Panc1 (cell line): ENCODE data around the gene FGF14. TPM values are rescaled to one million over a fixed set of nuclear protein-coding genes. Genes with fewer than 3 reads are reported as not detected.

Experiments
- ATAC-seq: fragments of 200-7000 bp; cut with Tn5 transposase; 2 replicates; pipeline ENCODE4 v1.9.1; 2020; ENCODE audit warnings: mild to moderate bottlenecking, moderate library complexity
- BruUV-seq: library from RNA; stranded (reverse); fragments of 400-500 nt; replicated peaks from 2 replicates; lab custom pipeline; 2021; lab: Mats Ljungman, UMichigan
- CTCF ChIA-PET: fragments of 300-600 bp; sonication (Branson Sonifier 250); formaldehyde crosslinking; loops from one replicate; lab custom pipeline; 2022; ENCODE audit warnings: antibody characterized with exemption; lab: Charles Lee
- POLR2A ChIA-PET: fragments of 300-600 bp; sonication (Branson Sonifier 250); formaldehyde crosslinking; loops from one replicate; lab custom pipeline; 2022; ENCODE audit warnings: antibody characterized with exemption; lab: Charles Lee
- DNase-seq: peaks from one replicate; pipeline ENCODE4 v3.0.0-alpha.2; 2010; ENCODE audit warnings: low read depth, low spot score
- H3K27ac ChIP-seq: 2 replicates; pipeline ENCODE4 v1.5.1; 2011; ENCODE audit warnings: mild to moderate bottlenecking, low read length, inconsistent platforms
- H3K27me3 ChIP-seq: fragments of 200-500 bp; sonication (Bioruptor generic); 2 replicates; pipeline ENCODE4 v1.6.0; 2014; ENCODE audit warnings: low read length, inconsistent platforms; ENCODE audit not compliant: control insufficient read depth, insufficient read depth
- H3K36me3 ChIP-seq: fragments of 200-500 bp; sonication (Bioruptor generic); 2 replicates; pipeline ENCODE4 v1.5.1; 2014; ENCODE audit warnings: inconsistent platforms, mild to moderate bottlenecking, low read length, moderate library complexity; ENCODE audit not compliant: control insufficient read depth, insufficient read depth
- H3K4me1 ChIP-seq: 2 replicates; pipeline ENCODE4 v1.5.1; 2011; ENCODE audit warnings: inconsistent platforms, mild to moderate bottlenecking, low read length, moderate library complexity; ENCODE audit not compliant: control insufficient read depth, insufficient read depth
- H3K4me3 ChIP-seq, 2 experiments: 2 replicates each; pipeline ENCODE4 v1.5.1; 2011 to 2012; ENCODE audit warnings: low read depth in 2 of 2, low read length in 2 of 2, mild to moderate bottlenecking in 2 of 2, inconsistent platforms in 1 of 2, moderate library complexity in 1 of 2
- H3K9me3 ChIP-seq: fragments of 200-500 bp; sonication (Bioruptor generic); 2 replicates; pipeline ENCODE4 v1.5.1; 2014; ENCODE audit warnings: low read depth, mild to moderate bottlenecking, inconsistent platforms, low read length, moderate library complexity; ENCODE audit not compliant: control insufficient read depth, insufficient read depth
- CTCF ChIP-seq: fragments of 450-650 bp; IDR thresholded peaks from 2 replicates; pipeline ENCODE4 v1.5.1; 2017; ENCODE audit warnings: mild to moderate bottlenecking
- POLR2AphosphoS5 ChIP-seq: IDR thresholded peaks from 2 replicates; pipeline ENCODE4 v1.6.1; 2012; ENCODE audit warnings: mild to moderate bottlenecking, low read depth, low read length, moderate library complexity
- REST ChIP-seq, 2 experiments: IDR thresholded peaks; 2 replicates each; pipeline ENCODE4 v1.6.1; 2011 to 2012; ENCODE audit warnings: low read depth in 2 of 2, control low read depth in 1 of 2, low read length in 1 of 2, mild to moderate bottlenecking in 1 of 2, moderate library complexity in 1 of 2; ENCODE audit not compliant: insufficient read depth in 1 of 2
- SIN3A ChIP-seq: IDR thresholded peaks from 2 replicates; pipeline ENCODE4 v1.6.1; 2012; ENCODE audit warnings: low read depth, mild to moderate bottlenecking, low read length, moderate library complexity, borderline replicate concordance; ENCODE audit not compliant: insufficient read depth
- TCF7L2 ChIP-seq: IDR thresholded peaks from 2 replicates; pipeline ENCODE4 v1.6.1; 2011; ENCODE audit warnings: mild to moderate bottlenecking, low read depth, low read length, inconsistent platforms
- in situ Hi-C: cut with HindIII; loops from 2 replicates; pipeline ENCODE4 v1.10.0; 2016; ENCODE audit warnings: low sequenced_read_pairs, low pct_unique_long_range_greater_than_20kb
- intact Hi-C: fragments of 100-400 bp; cut with micrococcal nuclease; formaldehyde crosslinking; loops from one replicate; pipeline ENCODE4 v1.10.0; 2022; ENCODE audit not compliant: unreplicated experiment
- total RNA-seq: library from RNA; stranded (reverse); gene quantifications from one replicate; pipeline ENCODE4 v1.2.1, GENCODE V29; 2021; ENCODE audit not compliant: unreplicated experiment

The FGF14 gene
- total RNA-seq, 1 experiment from 2014 or later: 0.03 TPM

GRCh38 chr13:102344410-102344809 lies 57.4 kb downstream of the FGF14 start:
- TF ChIP-seq REST (IDR thresholded peaks at IDR 0.05; ENCODE audit: insufficient read depth in 1 of 2, low read depth in 2 of 2, low read length in 1 of 2): no peak
- H3K4me1 ChIP-seq: no peaks in the 10 kb centered on the region
- no peaks in the 10 kb centered on the region for H3K27me3 ChIP-seq
- H3K27ac ChIP-seq: no peak overlapping the region
- H3K4me3 ChIP-seq: no peak overlapping the region
- intact Hi-C loops (no loop called here), in situ Hi-C loops (no loop called here)
- H3K36me3 ChIP-seq: no peaks in the 10 kb centered on the region
- BruUV-seq: no TSS peak
- ATAC-seq: no peak
- no peak for DNase-seq
- ChIA-PET CTCF (no interaction called here), POLR2A (no interaction called here)
- H3K9me3 ChIP-seq: no peaks in the 10 kb centered on the region

- in situ Hi-C loops (no loop called here), intact Hi-C loops (no loop called here)
- no TSS peak for BruUV-seq
- Histone ChIP-seq H3K36me3 (no peaks in the 10 kb centered on the region), H3K9me3 (no peaks in the 10 kb centered on the region), H3K4me1 (no peaks in the 10 kb centered on the region), H3K27me3 (no peaks in the 10 kb centered on the region), H3K27ac (no peak overlapping the region), H3K4me3 (no peak overlapping the region)
- TF ChIP-seq SIN3A (no peak), TCF7L2 (no peak), POLR2AphosphoS5 (no peak), REST (IDR thresholded peaks at IDR 0.05; ENCODE audit: insufficient read depth in 1 of 2, low read depth in 2 of 2, low read length in 1 of 2) (no peak), CTCF (no peak)
- ATAC-seq (no peak), DNase-seq (no peak)
- ChIA-PET CTCF (no interaction called here), POLR2A (no interaction called here)
Measured at GRCh38 chr13:102333320-102334198, 68.3 kb downstream of the FGF14 start.
